Liver (tissue), 3 donors: ENCODE measurements around the gene NFIX.

Experiments used
- EGR1 ChIP-seq, 2 donors: IDR thresholded peaks; 2 replicates each; pipeline ENCODE4 v1.6.1; 2016 to 2018; ENCODE audit warnings: antibody characterized with exemption in 2 of 2, low read depth in 2 of 2
- GABPA ChIP-seq, 2 donors: IDR thresholded peaks in 1 of 2; conservative IDR thresholded peaks in 1 of 2; 2 replicates each; pipeline ENCODE4 v1.6.1; 2016; ENCODE audit warnings: antibody characterized with exemption in 2 of 2, mild to moderate bottlenecking in 1 of 2, moderate library complexity in 1 of 2
- JUND ChIP-seq, 2 donors: IDR thresholded peaks; 2 replicates each; pipeline ENCODE4 v1.6.1; 2016; ENCODE audit warnings: antibody characterized with exemption in 2 of 2
- NR2F2 ChIP-seq: IDR thresholded peaks from 2 replicates; pipeline ENCODE4 v1.6.1; 2016; ENCODE audit warnings: antibody characterized with exemption
- RAD21 ChIP-seq, 2 donors: IDR thresholded peaks; 2 replicates each; pipeline ENCODE4 v1.6.1; 2016; ENCODE audit warnings: antibody characterized with exemption in 2 of 2, mild to moderate bottlenecking in 2 of 2
- RXRA ChIP-seq, 2 donors: IDR thresholded peaks; 2 replicates each; pipeline ENCODE4 v1.6.1; 2017 to 2018; ENCODE audit warnings: antibody characterized with exemption in 2 of 2, mild to moderate bottlenecking in 1 of 2
- TAF1 ChIP-seq: conservative IDR thresholded peaks from 2 replicates; pipeline ENCODE4 v1.6.1; 2016; ENCODE audit warnings: antibody characterized with exemption, mild to moderate bottlenecking
- TF ChIP-seq, protein P1 (sequence below): fragments of 150-350 bp; IDR thresholded peaks from 2 replicates; pipeline ENCODE4 v1.5.1; 2017; ENCODE audit warnings: improper control_type of control experiment, low read depth, low read length; ENCODE audit not compliant: missing input control
- TF ChIP-seq, protein P2 (sequence below): IDR thresholded peaks from 2 replicates; pipeline ENCODE4 v1.6.1; 2016; ENCODE audit warnings: antibody characterized with exemption
- TF ChIP-seq, protein P3 (sequence below): IDR thresholded peaks from 2 replicates; pipeline ENCODE4 v1.6.1; 2016; ENCODE audit warnings: antibody characterized with exemption, mild to moderate bottlenecking
- donor health status: healthy.
- donor health status: healthy.

DNA sequence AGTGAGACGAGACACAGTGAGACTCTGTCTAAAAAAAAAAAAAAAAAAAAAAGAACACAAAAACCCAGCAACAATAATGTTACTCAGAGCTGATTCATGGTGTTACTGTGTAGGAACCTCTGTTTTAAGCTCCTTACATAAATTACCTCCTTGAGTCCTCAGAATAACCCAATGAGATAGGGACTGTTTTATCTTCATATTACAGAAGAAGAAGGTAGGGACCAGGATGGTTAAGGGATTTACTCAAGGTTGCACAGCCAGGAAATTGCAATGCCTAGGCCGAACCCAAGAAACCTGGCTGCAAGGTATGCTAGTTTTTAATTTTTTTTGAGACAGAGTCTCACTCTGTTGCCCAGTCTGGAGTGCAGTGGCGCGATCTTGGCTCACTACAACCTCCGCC is 27.4 kb upstream of the NFIX start:
- TF ChIP-seq, protein P1, sequence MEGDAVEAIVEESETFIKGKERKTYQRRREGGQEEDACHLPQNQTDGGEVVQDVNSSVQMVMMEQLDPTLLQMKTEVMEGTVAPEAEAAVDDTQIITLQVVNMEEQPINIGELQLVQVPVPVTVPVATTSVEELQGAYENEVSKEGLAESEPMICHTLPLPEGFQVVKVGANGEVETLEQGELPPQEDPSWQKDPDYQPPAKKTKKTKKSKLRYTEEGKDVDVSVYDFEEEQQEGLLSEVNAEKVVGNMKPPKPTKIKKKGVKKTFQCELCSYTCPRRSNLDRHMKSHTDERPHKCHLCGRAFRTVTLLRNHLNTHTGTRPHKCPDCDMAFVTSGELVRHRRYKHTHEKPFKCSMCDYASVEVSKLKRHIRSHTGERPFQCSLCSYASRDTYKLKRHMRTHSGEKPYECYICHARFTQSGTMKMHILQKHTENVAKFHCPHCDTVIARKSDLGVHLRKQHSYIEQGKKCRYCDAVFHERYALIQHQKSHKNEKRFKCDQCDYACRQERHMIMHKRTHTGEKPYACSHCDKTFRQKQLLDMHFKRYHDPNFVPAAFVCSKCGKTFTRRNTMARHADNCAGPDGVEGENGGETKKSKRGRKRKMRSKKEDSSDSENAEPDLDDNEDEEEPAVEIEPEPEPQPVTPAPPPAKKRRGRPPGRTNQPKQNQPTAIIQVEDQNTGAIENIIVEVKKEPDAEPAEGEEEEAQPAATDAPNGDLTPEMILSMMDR = no peak
- TF ChIP-seq, protein P2, sequence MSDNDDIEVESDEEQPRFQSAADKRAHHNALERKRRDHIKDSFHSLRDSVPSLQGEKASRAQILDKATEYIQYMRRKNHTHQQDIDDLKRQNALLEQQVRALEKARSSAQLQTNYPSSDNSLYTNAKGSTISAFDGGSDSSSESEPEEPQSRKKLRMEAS = no peak
- TF ChIP-seq JUND (IDR thresholded peaks at IDR 0.05) = no peak
- TF ChIP-seq, protein P3, sequence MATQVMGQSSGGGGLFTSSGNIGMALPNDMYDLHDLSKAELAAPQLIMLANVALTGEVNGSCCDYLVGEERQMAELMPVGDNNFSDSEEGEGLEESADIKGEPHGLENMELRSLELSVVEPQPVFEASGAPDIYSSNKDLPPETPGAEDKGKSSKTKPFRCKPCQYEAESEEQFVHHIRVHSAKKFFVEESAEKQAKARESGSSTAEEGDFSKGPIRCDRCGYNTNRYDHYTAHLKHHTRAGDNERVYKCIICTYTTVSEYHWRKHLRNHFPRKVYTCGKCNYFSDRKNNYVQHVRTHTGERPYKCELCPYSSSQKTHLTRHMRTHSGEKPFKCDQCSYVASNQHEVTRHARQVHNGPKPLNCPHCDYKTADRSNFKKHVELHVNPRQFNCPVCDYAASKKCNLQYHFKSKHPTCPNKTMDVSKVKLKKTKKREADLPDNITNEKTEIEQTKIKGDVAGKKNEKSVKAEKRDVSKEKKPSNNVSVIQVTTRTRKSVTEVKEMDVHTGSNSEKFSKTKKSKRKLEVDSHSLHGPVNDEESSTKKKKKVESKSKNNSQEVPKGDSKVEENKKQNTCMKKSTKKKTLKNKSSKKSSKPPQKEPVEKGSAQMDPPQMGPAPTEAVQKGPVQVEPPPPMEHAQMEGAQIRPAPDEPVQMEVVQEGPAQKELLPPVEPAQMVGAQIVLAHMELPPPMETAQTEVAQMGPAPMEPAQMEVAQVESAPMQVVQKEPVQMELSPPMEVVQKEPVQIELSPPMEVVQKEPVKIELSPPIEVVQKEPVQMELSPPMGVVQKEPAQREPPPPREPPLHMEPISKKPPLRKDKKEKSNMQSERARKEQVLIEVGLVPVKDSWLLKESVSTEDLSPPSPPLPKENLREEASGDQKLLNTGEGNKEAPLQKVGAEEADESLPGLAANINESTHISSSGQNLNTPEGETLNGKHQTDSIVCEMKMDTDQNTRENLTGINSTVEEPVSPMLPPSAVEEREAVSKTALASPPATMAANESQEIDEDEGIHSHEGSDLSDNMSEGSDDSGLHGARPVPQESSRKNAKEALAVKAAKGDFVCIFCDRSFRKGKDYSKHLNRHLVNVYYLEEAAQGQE = no peak
- no peak for TF ChIP-seq TAF1
- no peak for TF ChIP-seq RAD21 (IDR thresholded peaks at IDR 0.05)
- no peak for TF ChIP-seq GABPA (IDR thresholded peaks at IDR 0.05 in 1 of 2, conservative IDR thresholded peaks at IDR 0.05 in 1 of 2)
- TF ChIP-seq RXRA (IDR thresholded peaks at IDR 0.05) = no peak
- no peak for TF ChIP-seq EGR1 (IDR thresholded peaks at IDR 0.05; ENCODE audit: low read depth in 2 of 2)
- TF ChIP-seq NR2F2 = no peak
